SK-N-SH (cell line): Measurements from ENCODE around the gene RABEP2.

ENCODE experiments used
- CHD2 ChIP-seq: fragments of 150-350 bp; IDR thresholded peaks from 2 replicates; pipeline ENCODE4 v1.6.1; 2018; ENCODE audit warnings: low read length; ENCODE audit not compliant: partially characterized antibody
- EZH2phosphoT487 ChIP-seq: fragments of 200-600 bp; sonication (generic); IDR thresholded peaks from 2 replicates; pipeline ENCODE4 v1.6.1; 2017; ENCODE audit warnings: low read depth, mixed run types, mild to moderate bottlenecking, antibody characterized with exemption, moderate library complexity, borderline replicate concordance
- NRF1 ChIP-seq: IDR thresholded peaks from 2 replicates; pipeline ENCODE4 v1.6.1; 2012; ENCODE audit warnings: low read depth, mild to moderate bottlenecking, low read length
- POLR2AphosphoS5 ChIP-seq: IDR thresholded peaks from 2 replicates; pipeline ENCODE4 v1.6.1; 2012; ENCODE audit warnings: low read depth, low read length
- RAD21 ChIP-seq: IDR thresholded peaks from 2 replicates; pipeline ENCODE4 v1.6.1; 2012; ENCODE audit warnings: mild to moderate bottlenecking, low read length
- SIN3A ChIP-seq: IDR thresholded peaks from 2 replicates; pipeline ENCODE4 v1.6.1; 2012; ENCODE audit warnings: low read depth, mild to moderate bottlenecking, low read length, moderate library complexity, borderline replicate concordance
- TAF1 ChIP-seq: IDR thresholded peaks from 2 replicates; pipeline ENCODE4 v1.6.1; 2012; ENCODE audit warnings: low read depth, mild to moderate bottlenecking, low read length, moderate library complexity, borderline replicate concordance
- TF ChIP-seq, protein P1 (sequence below): fragments of 200-600 bp; sonication (generic); IDR thresholded peaks from 2 replicates; pipeline ENCODE4 v1.6.1; 2017; ENCODE audit warnings: antibody characterized with exemption, mild to moderate bottlenecking, moderate library complexity
- TF ChIP-seq, protein P2 (sequence below): IDR thresholded peaks from 2 replicates; pipeline ENCODE4 v1.4.0; 2012; ENCODE audit warnings: low read depth, borderline replicate concordance
- TF ChIP-seq, protein P3 (sequence below): IDR thresholded peaks from 2 replicates; pipeline ENCODE4 v1.4.0; 2012; ENCODE audit warnings: low read depth
- TF ChIP-seq, protein P4 (sequence below): fragments of 150-350 bp; IDR thresholded peaks from 2 replicates; pipeline ENCODE4 v1.6.1; 2017; ENCODE audit warnings: antibody characterized with exemption, low read length, low read depth, borderline replicate concordance
- TF ChIP-seq, protein P5 (sequence below): IDR thresholded peaks from 2 replicates; pipeline ENCODE4 v1.4.0; 2012; ENCODE audit warnings: low read depth, borderline replicate concordance

DNA sequence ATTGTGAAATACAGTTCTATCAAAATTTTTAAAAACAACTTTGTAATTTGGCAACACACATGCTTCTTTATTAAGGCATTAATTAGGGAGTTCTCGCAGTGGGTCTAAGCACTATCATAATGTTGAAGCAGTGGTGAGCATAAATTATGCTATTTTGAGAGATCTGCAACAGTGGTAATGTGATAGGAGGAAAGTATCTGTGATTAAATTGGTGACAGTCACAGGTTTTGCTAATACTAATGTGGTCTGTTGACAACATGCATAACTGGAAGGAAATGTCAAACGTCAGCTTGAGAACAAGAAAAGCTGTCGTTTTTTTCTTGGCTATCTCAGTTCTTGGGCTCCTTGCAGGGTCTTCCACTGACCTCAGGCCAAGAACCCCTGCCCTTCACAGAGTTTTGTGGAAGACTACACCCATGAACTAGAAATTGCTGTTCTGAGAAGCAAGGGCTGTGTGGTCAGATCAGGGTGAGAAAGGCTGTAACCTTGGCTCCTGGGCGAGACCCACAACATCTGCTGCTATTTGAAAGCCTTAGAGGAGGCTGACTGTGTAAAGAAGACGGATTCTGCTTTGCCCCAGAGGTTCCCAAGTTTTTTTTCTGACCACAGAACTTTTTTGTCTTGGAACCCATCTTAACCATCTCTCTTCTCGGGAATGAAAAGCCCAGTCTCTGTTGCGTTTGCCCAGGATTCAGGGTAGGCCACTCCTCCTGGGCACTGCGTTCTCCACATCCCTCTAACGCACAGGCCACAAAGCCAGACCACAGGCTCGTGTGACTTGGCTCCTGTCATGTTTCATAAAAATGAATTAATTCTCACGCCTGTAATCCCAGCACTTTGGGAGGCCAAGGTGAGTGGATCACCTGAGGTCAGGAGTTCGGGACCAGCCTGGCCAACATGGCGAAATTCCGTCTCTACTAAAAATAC, 32.8 kb downstream of the RABEP2 start:
- TF ChIP-seq SIN3A, result no peak
- TF ChIP-seq, protein P1, sequence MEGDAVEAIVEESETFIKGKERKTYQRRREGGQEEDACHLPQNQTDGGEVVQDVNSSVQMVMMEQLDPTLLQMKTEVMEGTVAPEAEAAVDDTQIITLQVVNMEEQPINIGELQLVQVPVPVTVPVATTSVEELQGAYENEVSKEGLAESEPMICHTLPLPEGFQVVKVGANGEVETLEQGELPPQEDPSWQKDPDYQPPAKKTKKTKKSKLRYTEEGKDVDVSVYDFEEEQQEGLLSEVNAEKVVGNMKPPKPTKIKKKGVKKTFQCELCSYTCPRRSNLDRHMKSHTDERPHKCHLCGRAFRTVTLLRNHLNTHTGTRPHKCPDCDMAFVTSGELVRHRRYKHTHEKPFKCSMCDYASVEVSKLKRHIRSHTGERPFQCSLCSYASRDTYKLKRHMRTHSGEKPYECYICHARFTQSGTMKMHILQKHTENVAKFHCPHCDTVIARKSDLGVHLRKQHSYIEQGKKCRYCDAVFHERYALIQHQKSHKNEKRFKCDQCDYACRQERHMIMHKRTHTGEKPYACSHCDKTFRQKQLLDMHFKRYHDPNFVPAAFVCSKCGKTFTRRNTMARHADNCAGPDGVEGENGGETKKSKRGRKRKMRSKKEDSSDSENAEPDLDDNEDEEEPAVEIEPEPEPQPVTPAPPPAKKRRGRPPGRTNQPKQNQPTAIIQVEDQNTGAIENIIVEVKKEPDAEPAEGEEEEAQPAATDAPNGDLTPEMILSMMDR, result no peak
- TF ChIP-seq POLR2AphosphoS5, result no peak
- TF ChIP-seq, protein P2, sequence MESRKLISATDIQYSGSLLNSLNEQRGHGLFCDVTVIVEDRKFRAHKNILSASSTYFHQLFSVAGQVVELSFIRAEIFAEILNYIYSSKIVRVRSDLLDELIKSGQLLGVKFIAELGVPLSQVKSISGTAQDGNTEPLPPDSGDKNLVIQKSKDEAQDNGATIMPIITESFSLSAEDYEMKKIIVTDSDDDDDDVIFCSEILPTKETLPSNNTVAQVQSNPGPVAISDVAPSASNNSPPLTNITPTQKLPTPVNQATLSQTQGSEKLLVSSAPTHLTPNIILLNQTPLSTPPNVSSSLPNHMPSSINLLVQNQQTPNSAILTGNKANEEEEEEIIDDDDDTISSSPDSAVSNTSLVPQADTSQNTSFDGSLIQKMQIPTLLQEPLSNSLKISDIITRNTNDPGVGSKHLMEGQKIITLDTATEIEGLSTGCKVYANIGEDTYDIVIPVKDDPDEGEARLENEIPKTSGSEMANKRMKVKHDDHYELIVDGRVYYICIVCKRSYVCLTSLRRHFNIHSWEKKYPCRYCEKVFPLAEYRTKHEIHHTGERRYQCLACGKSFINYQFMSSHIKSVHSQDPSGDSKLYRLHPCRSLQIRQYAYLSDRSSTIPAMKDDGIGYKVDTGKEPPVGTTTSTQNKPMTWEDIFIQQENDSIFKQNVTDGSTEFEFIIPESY, result no peak
- TF ChIP-seq TAF1, result no peak
- TF ChIP-seq, protein P3, sequence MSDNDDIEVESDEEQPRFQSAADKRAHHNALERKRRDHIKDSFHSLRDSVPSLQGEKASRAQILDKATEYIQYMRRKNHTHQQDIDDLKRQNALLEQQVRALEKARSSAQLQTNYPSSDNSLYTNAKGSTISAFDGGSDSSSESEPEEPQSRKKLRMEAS, result no peak
- TF ChIP-seq, protein P4, sequence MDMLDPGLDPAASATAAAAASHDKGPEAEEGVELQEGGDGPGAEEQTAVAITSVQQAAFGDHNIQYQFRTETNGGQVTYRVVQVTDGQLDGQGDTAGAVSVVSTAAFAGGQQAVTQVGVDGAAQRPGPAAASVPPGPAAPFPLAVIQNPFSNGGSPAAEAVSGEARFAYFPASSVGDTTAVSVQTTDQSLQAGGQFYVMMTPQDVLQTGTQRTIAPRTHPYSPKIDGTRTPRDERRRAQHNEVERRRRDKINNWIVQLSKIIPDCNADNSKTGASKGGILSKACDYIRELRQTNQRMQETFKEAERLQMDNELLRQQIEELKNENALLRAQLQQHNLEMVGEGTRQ, result no peak
- no peak for TF ChIP-seq NRF1
- TF ChIP-seq RAD21, result no peak
- no peak for TF ChIP-seq CHD2
- TF ChIP-seq EZH2phosphoT487, result no peak
- TF ChIP-seq, protein P5, sequence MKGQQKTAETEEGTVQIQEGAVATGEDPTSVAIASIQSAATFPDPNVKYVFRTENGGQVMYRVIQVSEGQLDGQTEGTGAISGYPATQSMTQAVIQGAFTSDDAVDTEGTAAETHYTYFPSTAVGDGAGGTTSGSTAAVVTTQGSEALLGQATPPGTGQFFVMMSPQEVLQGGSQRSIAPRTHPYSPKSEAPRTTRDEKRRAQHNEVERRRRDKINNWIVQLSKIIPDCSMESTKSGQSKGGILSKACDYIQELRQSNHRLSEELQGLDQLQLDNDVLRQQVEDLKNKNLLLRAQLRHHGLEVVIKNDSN, result no peak
